ENCODE measurements around the gene PTCD3. TPM values are rescaled to one million over a fixed set of nuclear protein-coding genes. Genes with fewer than 3 reads are reported as not detected.

Gene PTCD3
- total RNA-seq, 1 donor from 2014 or later: 79.4 TPM

GRCh38 chr2:86066007-86066578 is 39.9 kb upstream of the PTCD3 start:
- no peak overlapping the region for H3K4me3 ChIP-seq
- peaks cover 45% of the 10 kb centered on the region for H3K36me3 ChIP-seq
- no peak for DNase-seq
- no peak overlapping the region for H3K27ac ChIP-seq
- no peaks in the 10 kb centered on the region for H3K27me3 ChIP-seq
- H3K9me3 ChIP-seq: no peaks in the 10 kb centered on the region
- no peak for ATAC-seq
- no peak for TF ChIP-seq CTCF (IDR thresholded peaks at IDR 0.05)
- no peaks in the 10 kb centered on the region for H3K4me1 ChIP-seq
- intact Hi-C loops (cut with DNase I): no loop called here

GRCh38 chr2:86066915-86067314 is 39.1 kb upstream of the PTCD3 start:
- intact Hi-C loops (cut with DNase I): no loop called here
- no peak overlapping the region for H3K27ac ChIP-seq
- H3K9me3 ChIP-seq: no peaks in the 10 kb centered on the region
- H3K27me3 ChIP-seq: no peaks in the 10 kb centered on the region
- peaks cover 45% of the 10 kb centered on the region for H3K36me3 ChIP-seq
- peaks cover 3% of the 10 kb centered on the region for H3K4me1 ChIP-seq
- H3K4me3 ChIP-seq: no peak overlapping the region
- TF ChIP-seq CTCF (IDR thresholded peaks at IDR 0.05): no peak
- no peak for DNase-seq
- ATAC-seq: no peak

GRCh38 chr2:86068136-86068588 is 37.9 kb upstream of the PTCD3 start:
- Histone ChIP-seq H3K4me3 (no peak overlapping the region), H3K27me3 (no peaks in the 10 kb centered on the region), H3K36me3 (peaks cover 45% of the 10 kb centered on the region), H3K4me1 (peaks cover 16% of the 10 kb centered on the region), H3K9me3 (no peaks in the 10 kb centered on the region), H3K27ac (no peak overlapping the region)
- TF ChIP-seq CTCF (IDR thresholded peaks at IDR 0.05): no peak
- intact Hi-C loops (cut with DNase I): no loop called here
- DNase-seq (no peak), ATAC-seq (no peak)

- no peaks in the 10 kb centered on the region for H3K9me3 ChIP-seq
- ATAC-seq (no peak), DNase-seq (no peak)
- no peak overlapping the region for H3K4me3 ChIP-seq
- H3K27ac ChIP-seq: no peak overlapping the region
- H3K27me3 ChIP-seq: no peaks in the 10 kb centered on the region
- intact Hi-C loops (cut with DNase I): no loop called here
- TF ChIP-seq CTCF (IDR thresholded peaks at IDR 0.05): no peak
- peaks cover 44% of the 10 kb centered on the region for H3K36me3 ChIP-seq
- H3K4me1 ChIP-seq: peaks cover 17% of the 10 kb centered on the region
Observed at GRCh38 chr2:86068648-86069047, 37.4 kb upstream of the PTCD3 start.

GRCh38 chr2:86069091-86069685 is 36.8 kb upstream of the PTCD3 start:
- ATAC-seq (no peak), DNase-seq (no peak)
- peaks cover 43% of the 10 kb centered on the region for H3K36me3 ChIP-seq
- no peak for TF ChIP-seq CTCF (IDR thresholded peaks at IDR 0.05)
- no peaks in the 10 kb centered on the region for H3K9me3 ChIP-seq
- peaks cover 17% of the 10 kb centered on the region for H3K4me1 ChIP-seq
- no peaks in the 10 kb centered on the region for H3K27me3 ChIP-seq
- intact Hi-C loops (cut with DNase I): no loop called here
- H3K27ac ChIP-seq: no peak overlapping the region
- no peak overlapping the region for H3K4me3 ChIP-seq

All from upper lobe of right lung (tissue), 1 donor.